A549 (cell line): Measurements from ENCODE around the gene FSTL4. TPM values are rescaled to one million over a fixed set of nuclear protein-coding genes. Genes with fewer than 3 reads are reported as not detected.

Experiments
- ATAC-seq, 2 experiments: fragments of 200-7000 bp in 1 of 2; fragments of >200 bp in 1 of 2; cut with Nextera tagmentation in 1 of 2; cut with Tn5 transposase in 1 of 2; 3 replicates each; pipeline versions ENCODE4 v1.8.0 to v1.9.1; 2018 to 2020; ENCODE audit warnings: mild to moderate bottlenecking in 1 of 2, moderate library complexity in 1 of 2
- CTCF ChIA-PET: fragments of 300-600 bp; sonication (Branson Sonifier 250); formaldehyde crosslinking; extraction: SDS; loops from one replicate; lab custom pipeline; 2021; ENCODE audit warnings: antibody characterized with exemption, inconsistent platforms; lab: Yijun Ruan, JAX
- POLR2A ChIA-PET: fragments of 350-600 bp; formaldehyde crosslinking; extraction: SDS; loops from one replicate; lab custom pipeline; 2021; ENCODE audit warnings: antibody characterized with exemption, inconsistent platforms; lab: Yijun Ruan, JAX
- DNase-seq, 2 experiments: peaks; one replicate each; pipeline versions ENCODE4 v3.0.0 to v3.0.0-alpha.2; 2011 to 2016; ENCODE audit warnings: low read depth in 1 of 2, low spot score in 1 of 2
- FAIRE-seq: peaks from 2 replicates; lab custom pipeline; 2011; peaks lifted over from hg19 to GRCh38; lab: Jason Lieb, UNC
- H3K27ac ChIP-seq, 2 experiments: fragments of >200 bp; sonication (Bioruptor Twin); formaldehyde crosslinking; 3 replicates each; pipeline ENCODE4 v1.5.1; 2016 to 2017
- H3K4me1 ChIP-seq: fragments of >200 bp; sonication (Bioruptor Twin); formaldehyde crosslinking; 3 replicates; pipeline ENCODE4 v1.6.1; 2016
- H3K4me2 ChIP-seq: fragments of >200 bp; sonication (Bioruptor Twin); formaldehyde crosslinking; 3 replicates; pipeline ENCODE4 v1.6.1; 2016
- H3K4me3 ChIP-seq: fragments of >200 bp; sonication (Bioruptor Twin); formaldehyde crosslinking; 3 replicates; pipeline ENCODE4 v1.5.1; 2016
- H3K9me3 ChIP-seq: fragments of >200 bp; sonication (Bioruptor Twin); formaldehyde crosslinking; 3 replicates; pipeline ENCODE4 v1.6.1; 2016
- ATOH8 ChIP-seq: fragments of 250-450 bp; sonication (Bioruptor Pico); IDR thresholded peaks from 2 replicates; pipeline ENCODE4 v1.5.0; 2020; ENCODE audit warnings: low read depth, mild to moderate bottlenecking, moderate library complexity
- BCL3 ChIP-seq: fragments of >200 bp; sonication (Bioruptor Twin); formaldehyde crosslinking; IDR thresholded peaks from 3 replicates; pipeline ENCODE4 v1.6.1; 2016
- BHLHE40 ChIP-seq: IDR thresholded peaks from 2 replicates; pipeline ENCODE4 v1.6.1; 2012; ENCODE audit warnings: low read depth, low read length, inconsistent platforms
- CHD2 ChIP-seq: fragments of 150-350 bp; IDR thresholded peaks from 2 replicates; pipeline ENCODE4 v1.6.1; 2014; ENCODE audit warnings: low read length; ENCODE audit not compliant: partially characterized antibody
- E2F6 ChIP-seq: IDR thresholded peaks from 2 replicates; pipeline ENCODE4 v1.6.1; 2012; ENCODE audit warnings: low read depth, borderline replicate concordance
- EHF ChIP-seq: fragments of 250-450 bp; sonication (Bioruptor Pico); IDR thresholded peaks from 2 replicates; pipeline ENCODE4 v1.5.0; 2020; ENCODE audit warnings: mild to moderate bottlenecking
- EP300 ChIP-seq, 2 experiments: fragments of >200 bp; sonication (Bioruptor Twin); formaldehyde crosslinking; IDR thresholded peaks; 2 replicates in 1 of 2; 3 replicates in 1 of 2; pipeline ENCODE4 v1.6.1; 2016 to 2017
- ESRRA ChIP-seq: fragments of 150-350 bp; IDR thresholded peaks from 2 replicates; pipeline ENCODE4 v1.6.1; 2014; ENCODE audit warnings: mild to moderate bottlenecking, low read length, borderline replicate concordance
- FOSB ChIP-seq: fragments of 250-450 bp; sonication (Bioruptor Pico); IDR thresholded peaks from 2 replicates; pipeline ENCODE4 v1.5.0; 2020; ENCODE audit warnings: mild to moderate bottlenecking, moderate library complexity
- FOXS1 ChIP-seq: fragments of 250-450 bp; sonication (Bioruptor Pico); IDR thresholded peaks from 2 replicates; pipeline ENCODE4 v1.5.0; 2020; ENCODE audit warnings: mild to moderate bottlenecking, moderate library complexity
- HEYL ChIP-seq: fragments of 250-450 bp; sonication (Bioruptor Pico); IDR thresholded peaks from 2 replicates; pipeline ENCODE4 v1.8.0; 2021; ENCODE audit warnings: mild to moderate bottlenecking, moderate library complexity
- HMGXB4 ChIP-seq: fragments of 250-450 bp; sonication (Bioruptor Pico); IDR thresholded peaks from 2 replicates; pipeline ENCODE4 v1.5.0; 2021; ENCODE audit warnings: mild to moderate bottlenecking, moderate library complexity, borderline replicate concordance
- HOXA7 ChIP-seq: fragments of 250-450 bp; sonication (Bioruptor Pico); IDR thresholded peaks from 2 replicates; pipeline ENCODE4 v1.5.0; 2020; ENCODE audit warnings: mild to moderate bottlenecking, moderate library complexity
- HOXB13 ChIP-seq: fragments of 250-450 bp; sonication (Bioruptor Pico); IDR thresholded peaks from 2 replicates; pipeline ENCODE4 v1.5.0; 2020; ENCODE audit warnings: low read depth, mild to moderate bottlenecking, moderate library complexity
- HOXB5 ChIP-seq: fragments of 250-450 bp; sonication (Bioruptor Pico); IDR thresholded peaks from 2 replicates; pipeline ENCODE4 v1.5.0; 2020; ENCODE audit warnings: mild to moderate bottlenecking, moderate library complexity
- JUN ChIP-seq, 2 experiments: fragments of >200 bp; sonication (Bioruptor Twin); formaldehyde crosslinking; IDR thresholded peaks; 2 replicates in 1 of 2; 3 replicates in 1 of 2; pipeline ENCODE4 v1.6.1; 2016 to 2017
- KDM1A ChIP-seq: fragments of 200-600 bp; sonication (generic); IDR thresholded peaks from 2 replicates; pipeline ENCODE4 v1.6.1; 2016; ENCODE audit warnings: low read depth, mild to moderate bottlenecking
- MAFK ChIP-seq: fragments of 450-650 bp; IDR thresholded peaks from 2 replicates; pipeline ENCODE4 v1.6.1; 2014; ENCODE audit not compliant: partially characterized antibody
- MAX ChIP-seq: IDR thresholded peaks from 2 replicates; pipeline ENCODE4 v1.6.1; 2012
- POLR2A ChIP-seq: IDR thresholded peaks from 2 replicates; pipeline ENCODE4 v1.6.1; 2012; ENCODE audit warnings: mild to moderate bottlenecking, low read length
- RAD21 ChIP-seq, 2 experiments: fragments of >200 bp in 1 of 2; sonication (Bioruptor Twin) in 1 of 2; formaldehyde crosslinking in 1 of 2; IDR thresholded peaks in 1 of 2; conservative IDR thresholded peaks in 1 of 2; 2 replicates in 1 of 2; 3 replicates in 1 of 2; pipeline ENCODE4 v1.6.1; 2012 to 2018; ENCODE audit warnings: inconsistent platforms in 1 of 2
- RARB ChIP-seq: fragments of 250-450 bp; sonication (Bioruptor Pico); IDR thresholded peaks from 2 replicates; pipeline ENCODE4 v1.8.0; 2021; ENCODE audit warnings: mild to moderate bottlenecking, moderate library complexity
- RNF2 ChIP-seq: fragments of 200-600 bp; sonication (generic); IDR thresholded peaks from 2 replicates; pipeline ENCODE4 v1.6.1; 2016; ENCODE audit warnings: low read depth, mild to moderate bottlenecking, antibody characterized with exemption, moderate library complexity, borderline replicate concordance
- SMC3 ChIP-seq: fragments of >200 bp; sonication (Bioruptor Twin); formaldehyde crosslinking; IDR thresholded peaks from 3 replicates; pipeline ENCODE4 v1.6.1; 2018; ENCODE audit warnings: inconsistent platforms
- TFCP2L1 ChIP-seq: fragments of 250-450 bp; sonication (Bioruptor Pico); IDR thresholded peaks from 2 replicates; pipeline ENCODE4 v1.5.0; 2021; ENCODE audit warnings: mild to moderate bottlenecking
- USF2 ChIP-seq: fragments of 450-650 bp; IDR thresholded peaks from 2 replicates; pipeline ENCODE4 v1.6.1; 2014; ENCODE audit warnings: antibody characterized with exemption
- ZSCAN20 ChIP-seq: fragments of 250-450 bp; sonication (Bioruptor Pico); IDR thresholded peaks from 2 replicates; pipeline ENCODE4 v1.8.0; 2022; ENCODE audit warnings: mild to moderate bottlenecking, moderate library complexity
- WGBS: methylation state at CpG from one replicate; pipeline ENCODE4 v1.1.6; 2017; ENCODE audit errors: missing lambda C conversion rate; 5-methylcytosine and 5-hydroxymethylcytosine counted together
- polyA plus RNA-seq, 4 experiments: library from polyadenylated mRNA; depleted of rRNA in 3 of 4; stranded (reverse); fragments of >200 nt; fragmentation: RNase III in 1 of 4; extraction: RNeasy Plus Mini Kit Qiagen cat#74134 plus additional on column Dnase treatment in 1 of 4; gene quantifications; 2 replicates in 3 of 4; 3 replicates in 1 of 4; pipeline ENCODE4 v1.2.3, GENCODE V29; 2011 to 2017

The FSTL4 gene
- polyA plus RNA-seq, 2 of the 4 experiments (the other 2 are of a cell fraction): 1.6 to 1.8 TPM

GRCh38 chr5:133262690-133263089 is 349.7 kb downstream of the FSTL4 start:
- Histone ChIP-seq H3K4me2 (no peak overlapping the region), H3K4me1 (no peaks in the 10 kb centered on the region), H3K27ac (no peak overlapping the region), H3K4me3 (no peak overlapping the region), H3K9me3 (no peaks in the 10 kb centered on the region)
- FAIRE-seq (no peak), ATAC-seq (no peak), DNase-seq (no peak)
- CTCF ChIA-PET: interaction anchor here (0.6 to 3.2 kb wide), 5 partner anchors 15 to 300 kb away, joined by 3 to 25 read pairs (median 4); no protein-coding TSS in a partner anchor
- POLR2A ChIA-PET: no interaction called here
- no peak for TF ChIP-seq BCL3
- TF ChIP-seq USF2: no peak
- TF ChIP-seq FOXS1 (CRISPR knock-in tag): no peak
- TF ChIP-seq KDM1A: no peak
- no peak for TF ChIP-seq ZSCAN20 (CRISPR knock-in tag)
- TF ChIP-seq MAFK: no peak
- no peak for TF ChIP-seq BHLHE40
- TF ChIP-seq MAX: no peak
- no peak for TF ChIP-seq RNF2
- WGBS: 54% methylated on average over 3 of the region's 4 CpGs

GRCh38 chr5:133261993-133262392 is 350.3 kb downstream of the FSTL4 start:
- POLR2A ChIA-PET: interaction anchor here (0.7 kb wide), 1 partner anchor 65 kb away, joined by 4 read pairs; no protein-coding TSS in a partner anchor
- Histone ChIP-seq H3K4me3 (no peak overlapping the region), H3K4me1 (no peaks in the 10 kb centered on the region), H3K27ac (no peak overlapping the region)
- CTCF ChIA-PET: interaction anchor here (0.6 to 3.2 kb wide), 7 partner anchors 14 to 300 kb away, joined by 3 to 25 read pairs (median 4); no protein-coding TSS in a partner anchor
- no peak for ATAC-seq
- no peak for TF ChIP-seq RAD21 (conservative IDR thresholded peaks at IDR 0.05 in 1 of 2, IDR thresholded peaks at IDR 0.05 in 1 of 2)
- TF ChIP-seq JUN (IDR thresholded peaks at IDR 0.05): no peak
- no peak for TF ChIP-seq HMGXB4 (CRISPR knock-in tag)
- TF ChIP-seq RARB: no peak
- TF ChIP-seq SMC3: no peak
- TF ChIP-seq E2F6: no peak
- no peak for TF ChIP-seq HOXA7
- no peak for TF ChIP-seq BHLHE40
- TF ChIP-seq RNF2: no peak
- TF ChIP-seq POLR2A: no peak
- TF ChIP-seq CHD2: no peak
- no peak for TF ChIP-seq ATOH8
- no peak for TF ChIP-seq EP300 (IDR thresholded peaks at IDR 0.05)
- TF ChIP-seq HOXB5 (CRISPR knock-in tag): no peak
- no peak for TF ChIP-seq TFCP2L1 (CRISPR knock-in tag)
- no peak for TF ChIP-seq HEYL (CRISPR knock-in tag)
- no peak for TF ChIP-seq FOSB (CRISPR knock-in tag)
- TF ChIP-seq EHF (CRISPR knock-in tag): no peak
- no peak for TF ChIP-seq ESRRA
- no peak for TF ChIP-seq HOXB13 (CRISPR knock-in tag)
- TF ChIP-seq, all 56 proteins: peak for 0
- Histone ChIP-seq H3K4me2 (no peak overlapping the region), H3K9me3 (no peaks in the 10 kb centered on the region)
- no peak for DNase-seq
- 77% methylated on average over 6 of the region's 6 CpGs for WGBS
- FAIRE-seq: no peak
